Astrocyte of the spinal cord (primary cell): ENCODE measurements around the gene MSI2.

Experiments used
- DNase-seq: peaks from one replicate; pipeline ENCODE4 v3.0.0; 2011; ENCODE audit warnings: low read depth, low spot score
- H3K4me3 ChIP-seq: 2 replicates; pipeline ENCODE4 v1.5.1; 2011; ENCODE audit warnings: low read depth, mild to moderate bottlenecking, low read length, moderate library complexity
- CTCF ChIP-seq: IDR thresholded peaks from 2 replicates; pipeline ENCODE4 v1.5.1; 2012; ENCODE audit warnings: low read depth, mild to moderate bottlenecking, low read length, inconsistent platforms
- in situ Hi-C: cut with HindIII; loops from 2 replicates; pipeline ENCODE4 v1.10.0; 2017; ENCODE audit warnings: low sequenced_read_pairs

Gene MSI2

DNA sequence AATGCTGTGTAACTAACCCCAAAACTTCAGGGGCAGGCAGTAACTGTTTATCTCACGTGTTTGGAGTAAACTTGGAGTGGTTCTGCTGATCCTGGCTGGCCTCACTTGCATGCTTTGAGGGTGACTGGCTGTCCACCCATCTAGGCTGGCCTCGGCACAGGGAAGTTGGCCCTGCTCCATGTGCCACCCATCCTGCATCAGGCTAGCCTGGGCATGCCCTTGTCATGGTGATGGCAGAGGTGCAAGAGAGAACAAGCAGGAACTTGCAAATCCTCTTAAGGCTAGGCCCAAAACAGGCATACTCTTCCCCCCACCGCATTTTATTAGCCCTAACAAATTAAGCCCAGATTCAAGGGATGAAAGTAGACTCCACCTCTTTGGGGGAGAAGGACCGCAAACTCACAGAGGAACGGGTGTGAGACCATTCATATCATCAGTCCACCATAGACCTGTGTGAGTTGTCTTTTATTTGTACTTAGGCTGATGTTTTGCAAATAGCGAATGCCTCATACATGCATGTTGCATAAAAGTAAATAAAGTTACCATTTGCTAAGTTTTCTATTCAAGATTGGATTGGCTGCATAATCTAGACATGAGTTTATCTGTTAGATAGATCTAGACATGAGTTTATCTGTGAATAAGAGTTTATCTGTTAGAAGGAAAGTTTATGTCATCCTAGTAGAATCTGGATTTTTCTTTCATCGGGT lies 267.8 kb downstream of the MSI2 start:
- in situ Hi-C loops = no loop called here
- TF ChIP-seq CTCF = no peak
- peak; percentile 44 for DNase-seq

GRCh38 chr17:57524839-57525568 lies 268.7 kb downstream of the MSI2 start:
- in situ Hi-C loops = no loop called here
- DNase-seq = no peak
- no peak overlapping the region for H3K4me3 ChIP-seq
- no peak for TF ChIP-seq CTCF

More for the DNA sequence above, 267.8 kb downstream of the MSI2 start:
- H3K4me3 ChIP-seq = no peak overlapping the region

DNA sequence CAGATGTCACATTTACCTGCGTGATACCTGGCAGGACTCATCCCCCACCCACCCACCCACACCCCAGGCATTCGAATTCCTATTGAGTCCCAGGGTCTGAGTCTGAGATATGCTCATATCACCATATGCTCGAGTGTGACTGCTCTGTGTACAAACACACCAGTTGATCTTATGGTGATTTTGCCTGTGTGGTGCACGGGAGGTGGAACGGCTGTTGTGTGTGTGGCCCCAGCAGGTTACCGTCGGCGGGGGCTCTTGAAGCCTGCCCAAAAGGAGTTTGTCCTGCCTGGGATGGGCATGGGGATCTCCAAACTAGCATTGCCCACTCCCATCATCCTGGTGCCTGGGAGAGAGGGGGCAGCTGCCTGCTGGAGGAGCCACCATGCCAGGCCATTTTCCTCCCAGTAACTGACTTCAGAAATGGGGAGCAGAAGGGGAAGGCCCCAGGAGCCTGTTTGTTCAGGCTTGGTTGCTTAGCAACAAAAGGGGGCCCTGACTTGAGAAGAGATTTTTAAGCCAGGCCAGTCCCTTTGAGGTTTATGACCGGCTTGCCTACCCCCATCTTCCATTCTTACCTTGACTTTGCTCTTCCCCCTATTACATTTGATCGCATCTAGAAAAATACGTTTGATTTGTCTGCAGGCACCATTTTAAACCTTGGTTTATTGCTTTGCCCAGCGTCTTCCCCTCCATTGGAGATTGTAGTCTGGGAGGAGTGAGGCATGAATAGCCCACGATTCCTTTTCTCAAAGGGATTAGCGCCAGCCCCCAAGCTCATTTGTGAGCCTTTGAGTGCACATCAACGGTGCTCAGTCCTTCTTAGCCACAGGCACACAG lies 271.1 kb downstream of the MSI2 start:
- in situ Hi-C loops = no loop called here
- H3K4me3 ChIP-seq = no peak overlapping the region
- TF ChIP-seq CTCF = no peak
- no peak for DNase-seq

GRCh38 chr17:57528058-57528451 lies 271.7 kb downstream of the MSI2 start:
- DNase-seq = no peak
- no peak overlapping the region for H3K4me3 ChIP-seq
- no peak for TF ChIP-seq CTCF
- in situ Hi-C loops = no loop called here

GRCh38 chr17:57530026-57530425 lies 273.7 kb downstream of the MSI2 start:
- in situ Hi-C loops = no loop called here
- no peak overlapping the region for H3K4me3 ChIP-seq
- no peak for DNase-seq
- TF ChIP-seq CTCF = no peak

- in situ Hi-C loops = no loop called here
- no peak for DNase-seq
- no peak overlapping the region for H3K4me3 ChIP-seq
- no peak for TF ChIP-seq CTCF
These were observed 274.2 kb downstream of the MSI2 start for GRCh38 chr17:57530508-57530907.
